ENCODE measurements around the gene ASCC1.
"Not testable (repeated sequence)": the region's sequence is repeated elsewhere in the genome, so short reads cannot be mapped to it uniquely, and the experiment has no call there.

Gene ASCC1

DNA sequence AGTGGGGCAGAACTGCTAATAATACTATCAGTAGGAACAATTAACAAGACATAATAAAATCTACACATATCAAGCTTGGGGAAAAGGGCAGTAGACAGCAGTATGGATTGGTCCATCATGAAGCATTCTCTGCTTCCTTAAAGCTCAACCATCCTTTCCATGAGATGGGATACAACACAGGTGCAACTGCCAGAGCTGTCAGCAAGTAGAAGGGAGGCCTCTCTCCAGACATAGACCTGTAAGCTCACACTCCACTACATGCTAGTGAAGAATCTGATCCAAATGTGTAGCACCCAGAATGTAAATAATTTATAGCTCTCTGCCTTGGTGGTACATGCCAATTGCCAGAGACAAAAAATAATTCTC is 41.8 kb downstream of the ASCC1 start:
- Mint-ChIP-seq H3K27me3 (no peaks in the 10 kb centered on the region), H3K4me1 (peaks cover 6% of the 10 kb centered on the region), H3K9me3 (no peaks in the 10 kb centered on the region), H3K4me3 (no peak overlapping the region), H3K27ac (no peak overlapping the region)
- DNase-seq = no peak
- no peak for ATAC-seq

DNA sequence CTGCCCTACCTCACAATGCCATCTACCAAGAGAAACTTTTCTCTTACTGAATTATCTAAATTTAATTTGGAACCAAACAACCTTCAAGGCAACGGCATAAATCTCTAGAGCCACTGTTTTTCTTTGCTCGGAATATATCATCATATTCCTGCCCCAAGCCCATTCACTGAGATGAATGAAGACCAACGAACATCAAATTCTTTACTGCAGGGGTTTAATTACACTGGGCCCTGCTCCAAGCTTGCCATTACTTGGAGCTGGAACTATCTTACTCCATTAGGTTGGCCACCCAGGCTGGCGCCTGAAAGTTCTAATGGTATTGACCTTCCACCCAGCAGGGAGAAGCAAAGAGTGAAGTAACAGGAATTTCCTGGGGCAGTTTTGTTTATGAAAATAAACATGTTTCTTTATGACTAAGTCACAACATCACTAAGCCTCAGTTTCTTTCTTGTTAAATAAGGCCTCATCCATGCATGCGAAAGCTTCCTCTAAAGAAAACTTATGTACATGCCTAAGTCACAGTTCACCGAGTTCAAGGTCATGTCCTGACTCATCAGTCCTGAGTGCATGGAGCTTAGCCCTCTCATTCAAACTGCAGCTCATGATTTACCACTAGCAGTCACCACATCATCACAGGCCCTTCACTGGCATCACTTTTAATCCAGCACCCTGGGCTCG is 42.3 kb downstream of the ASCC1 start:
- no peak overlapping the region for H3K27ac Mint-ChIP-seq
- no peaks in the 10 kb centered on the region for H3K27me3 Mint-ChIP-seq
- H3K4me3 Mint-ChIP-seq = no peak overlapping the region
- DNase-seq (no peak), ATAC-seq (peak; percentile 58)
- no peaks in the 10 kb centered on the region for H3K9me3 Mint-ChIP-seq
- H3K4me1 Mint-ChIP-seq = peaks cover 6% of the 10 kb centered on the region

DNA sequence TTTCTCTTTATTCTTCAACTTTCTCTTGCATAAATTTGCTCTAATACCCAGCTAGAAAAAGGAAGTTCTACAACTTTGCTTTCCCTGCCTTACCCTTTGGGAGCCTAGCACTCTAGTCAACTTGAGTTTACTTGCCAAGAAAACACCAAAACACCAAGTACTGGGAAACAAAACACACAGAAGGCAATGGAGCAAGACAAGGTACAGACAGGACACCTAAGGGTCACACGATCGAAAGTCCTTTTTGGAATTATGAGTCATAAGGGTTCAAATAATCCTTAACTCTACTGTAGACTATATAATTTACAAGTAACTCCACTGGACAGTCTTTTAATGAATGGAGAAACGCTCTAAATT is 42.8 kb downstream of the ASCC1 start:
- Mint-ChIP-seq H3K4me1 (peaks cover 6% of the 10 kb centered on the region), H3K9me3 (no peaks in the 10 kb centered on the region), H3K27ac (no peak overlapping the region), H3K4me3 (no peak overlapping the region), H3K27me3 (no peaks in the 10 kb centered on the region)
- DNase-seq = no peak
- no peak for ATAC-seq

DNA sequence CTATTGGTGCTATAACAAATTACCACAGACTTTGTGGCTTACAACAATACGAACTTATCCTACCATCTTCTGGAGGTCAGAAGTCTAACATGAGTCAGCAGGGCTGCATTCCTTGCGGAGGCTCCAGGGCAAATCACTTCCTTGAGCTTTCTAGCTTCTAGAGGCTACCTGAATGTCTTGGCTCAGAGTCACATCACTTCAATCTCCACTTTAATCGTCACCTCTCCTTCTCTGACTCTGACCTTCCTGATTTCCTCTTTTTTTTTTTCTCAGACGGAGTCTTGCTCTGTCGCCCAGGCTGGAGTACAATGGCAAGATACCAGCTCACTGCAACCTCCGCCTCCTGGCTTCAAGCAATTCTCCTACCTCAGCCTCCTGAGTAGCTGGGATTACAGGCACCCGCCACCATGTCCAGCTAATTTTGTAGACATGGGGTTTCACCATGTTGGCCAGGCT is 44.9 kb downstream of the ASCC1 start:
- H3K4me3 Mint-ChIP-seq = no peak overlapping the region
- no peak overlapping the region for H3K27ac Mint-ChIP-seq

DNA sequence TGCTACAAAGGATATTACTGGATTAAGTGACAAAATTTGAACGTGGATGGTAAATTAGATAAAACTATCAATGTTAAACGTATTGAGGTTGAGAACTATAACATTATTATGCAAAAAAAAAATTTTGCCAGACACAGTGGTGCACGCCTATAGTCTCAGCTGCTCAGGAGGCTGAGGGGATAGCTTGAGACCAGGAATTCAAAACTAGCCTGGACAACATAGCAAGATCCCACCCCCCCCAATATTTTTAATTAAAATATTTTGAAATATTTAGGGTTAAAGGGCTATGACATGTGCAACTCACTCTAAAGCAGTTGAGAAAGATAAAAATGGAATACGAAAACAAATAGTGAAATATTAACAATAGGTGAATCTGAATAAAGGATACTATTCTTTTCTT is 45.3 kb downstream of the ASCC1 start:
- Mint-ChIP-seq H3K27ac (no peak overlapping the region), H3K4me3 (no peak overlapping the region), H3K27me3 (no peaks in the 10 kb centered on the region), H3K9me3 (no peaks in the 10 kb centered on the region), H3K4me1 (peaks cover 13% of the 10 kb centered on the region)
- DNase-seq (no peak), ATAC-seq (no peak)

More for the DNA sequence above, 44.9 kb downstream of the ASCC1 start:
- H3K27me3 Mint-ChIP-seq = no peaks in the 10 kb centered on the region
- no peak for ATAC-seq
- no peaks in the 10 kb centered on the region for H3K9me3 Mint-ChIP-seq
- DNase-seq = no peak
- peaks cover 11% of the 10 kb centered on the region for H3K4me1 Mint-ChIP-seq

DNA sequence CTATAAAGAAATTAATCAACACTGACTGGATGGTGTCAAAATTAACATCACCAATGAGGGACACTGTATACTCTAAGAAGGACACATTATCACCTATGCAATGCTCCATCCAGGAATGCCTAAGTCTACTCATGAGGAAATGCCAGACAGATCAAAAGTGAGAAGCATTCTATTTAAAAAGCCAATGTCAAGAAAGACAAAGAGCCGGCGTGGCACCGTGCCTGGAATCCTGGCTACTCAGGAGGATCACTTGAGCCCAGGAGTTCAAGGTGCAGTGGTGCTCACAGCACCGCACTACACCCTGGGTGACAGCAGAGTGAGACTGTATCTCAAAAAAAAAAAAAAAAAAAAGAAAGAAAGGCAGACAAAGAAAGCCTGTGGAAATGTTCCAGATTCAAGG is 45.8 kb downstream of the ASCC1 start:
- ATAC-seq (no peak), DNase-seq (no peak)
- no peak overlapping the region for H3K4me3 Mint-ChIP-seq
- no peaks in the 10 kb centered on the region for H3K9me3 Mint-ChIP-seq
- no peaks in the 10 kb centered on the region for H3K27me3 Mint-ChIP-seq
- H3K27ac Mint-ChIP-seq = no peak overlapping the region
- H3K4me1 Mint-ChIP-seq = peaks cover 18% of the 10 kb centered on the region

DNA sequence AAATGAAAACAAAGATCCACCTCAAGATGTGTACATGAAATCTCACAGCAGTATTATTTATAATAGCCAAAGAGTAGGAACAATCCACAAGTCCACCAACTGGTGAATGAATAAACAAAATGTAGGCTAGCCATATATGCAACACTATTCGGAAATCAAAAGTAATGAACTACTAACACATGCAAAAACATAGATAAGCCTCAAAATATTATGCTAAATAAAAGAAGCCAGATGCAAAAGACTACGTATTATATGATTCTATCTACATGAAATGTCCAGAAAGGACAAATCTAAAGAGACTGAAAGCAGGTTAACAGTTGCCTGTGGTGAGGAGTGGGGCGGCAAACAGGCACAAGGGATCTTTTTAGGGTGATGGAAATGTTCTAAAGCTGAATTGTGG is 49.0 kb downstream of the ASCC1 start:
- H3K27me3 Mint-ChIP-seq = no peaks in the 10 kb centered on the region
- H3K4me1 Mint-ChIP-seq = peaks cover 42% of the 10 kb centered on the region
- H3K27ac Mint-ChIP-seq = peak overlapping the region; percentile 61 to 78
- DNase-seq (no peak), ATAC-seq (no peak)
- H3K9me3 Mint-ChIP-seq = peaks cover 0 to 4% of the 10 kb centered on the region in 2 donors
- H3K4me3 Mint-ChIP-seq = no peak overlapping the region

DNA sequence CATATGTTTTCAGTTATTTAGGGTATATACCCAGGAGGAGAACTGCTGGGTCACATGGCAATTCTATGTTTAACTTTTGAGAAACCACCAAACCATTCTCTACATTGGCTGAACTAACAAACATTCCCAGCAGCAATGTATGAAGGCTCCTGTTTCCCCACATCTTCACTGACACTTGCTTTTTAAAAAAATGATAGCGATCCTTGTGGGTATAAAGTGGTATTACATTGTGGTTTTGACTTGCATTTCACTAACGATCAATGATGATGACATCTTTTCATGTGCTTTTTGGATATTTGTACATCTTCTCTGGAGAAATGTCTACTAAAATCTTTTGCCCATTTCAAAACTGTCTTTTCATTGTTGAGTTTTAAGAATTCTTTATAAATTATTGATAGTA is 51.5 kb downstream of the ASCC1 start:
- peaks cover 42% of the 10 kb centered on the region for H3K4me1 Mint-ChIP-seq
- DNase-seq = no peak
- peak overlapping the region in 1 of 2 donors; percentile 32 for H3K4me3 Mint-ChIP-seq
- ATAC-seq = peak; percentile 37
- peaks cover 0 to 4% of the 10 kb centered on the region in 2 donors for H3K9me3 Mint-ChIP-seq
- H3K27me3 Mint-ChIP-seq = no peaks in the 10 kb centered on the region
- H3K27ac Mint-ChIP-seq = no peak overlapping the region

DNA sequence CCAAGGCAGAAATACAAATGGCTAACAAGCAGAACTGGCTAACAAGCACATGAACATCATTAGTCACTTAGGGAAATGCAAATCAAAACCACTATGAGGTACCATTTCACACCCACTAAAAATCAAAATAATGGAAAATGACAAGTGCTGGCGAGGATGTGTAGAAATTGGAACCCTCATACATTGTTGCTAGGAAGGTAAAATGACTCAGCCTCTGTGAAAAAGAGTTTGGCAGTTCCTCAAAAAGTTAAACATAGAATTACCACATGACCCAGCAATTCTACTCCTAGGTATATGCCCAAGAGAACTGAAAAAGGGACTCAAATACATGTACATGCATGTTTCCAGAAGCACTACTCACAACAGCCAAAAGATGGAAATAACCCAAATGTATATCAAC is 53.1 kb downstream of the ASCC1 start:
- ATAC-seq = peak; percentile 99
- peaks cover 42% of the 10 kb centered on the region for H3K4me1 Mint-ChIP-seq
- peak overlapping the region; percentile 33 to 44 for H3K4me3 Mint-ChIP-seq
- H3K9me3 Mint-ChIP-seq = peaks cover 0 to 4% of the 10 kb centered on the region in 2 donors
- peak; percentile 23 to 36 for DNase-seq
- H3K27me3 Mint-ChIP-seq = no peaks in the 10 kb centered on the region
- H3K27ac Mint-ChIP-seq = peak overlapping the region in 1 of 2 donors; percentile 53

DNA sequence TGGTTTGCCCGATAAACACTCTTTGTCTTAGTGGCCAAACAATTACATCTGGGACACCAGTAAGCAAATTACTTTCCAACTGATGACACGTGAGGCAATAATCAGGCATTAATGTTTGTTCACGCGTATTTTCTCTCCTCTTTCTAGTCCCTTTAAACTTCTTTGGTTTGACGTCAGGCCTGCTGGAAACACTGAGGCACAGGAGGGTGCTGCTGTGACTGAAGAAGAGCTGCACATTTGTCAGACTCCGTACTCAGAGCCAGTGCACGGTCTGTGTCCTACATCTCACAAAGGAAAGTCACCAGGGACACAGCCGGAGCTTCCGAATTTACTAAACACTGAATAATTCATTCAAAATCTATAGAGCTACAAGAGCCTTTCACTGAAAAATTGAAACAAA is 57.9 kb downstream of the ASCC1 start:
- ATAC-seq (no peak), DNase-seq (no peak)
- H3K4me3 Mint-ChIP-seq = no peak overlapping the region
- H3K27ac Mint-ChIP-seq = peak overlapping the region in 1 of 2 donors; percentile 16
- no peaks in the 10 kb centered on the region for H3K27me3 Mint-ChIP-seq
- peaks cover 14% of the 10 kb centered on the region for H3K4me1 Mint-ChIP-seq
- H3K9me3 Mint-ChIP-seq = peaks cover 0 to 3% of the 10 kb centered on the region in 2 donors

DNA sequence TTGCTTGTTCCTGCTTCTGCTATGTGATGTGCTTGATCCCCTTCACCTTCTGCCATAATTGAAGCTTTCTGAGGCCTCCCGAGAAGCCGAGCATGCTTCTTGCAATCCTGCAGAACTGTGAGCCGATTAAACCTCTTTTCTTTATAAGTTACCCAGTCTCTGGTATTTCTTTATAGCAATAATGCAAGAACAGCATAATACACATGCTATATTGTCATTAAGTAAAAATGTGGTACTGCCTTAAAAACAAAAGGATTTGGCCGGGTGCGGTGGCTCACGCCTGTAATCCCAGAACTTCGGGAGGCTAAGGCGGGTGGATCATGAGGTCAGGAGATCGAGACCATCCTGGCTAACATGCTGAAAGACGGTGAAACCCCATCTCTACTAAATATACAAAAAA is 59.9 kb downstream of the ASCC1 start:
- DNase-seq (no peak), ATAC-seq (no peak)
- peaks cover under 1% of the 10 kb centered on the region for H3K4me1 Mint-ChIP-seq
- no peaks in the 10 kb centered on the region for H3K9me3 Mint-ChIP-seq
- no peak overlapping the region for H3K4me3 Mint-ChIP-seq
- peak overlapping the region; percentile 62 to 64 for H3K27ac Mint-ChIP-seq
- H3K27me3 Mint-ChIP-seq = no peaks in the 10 kb centered on the region

DNA sequence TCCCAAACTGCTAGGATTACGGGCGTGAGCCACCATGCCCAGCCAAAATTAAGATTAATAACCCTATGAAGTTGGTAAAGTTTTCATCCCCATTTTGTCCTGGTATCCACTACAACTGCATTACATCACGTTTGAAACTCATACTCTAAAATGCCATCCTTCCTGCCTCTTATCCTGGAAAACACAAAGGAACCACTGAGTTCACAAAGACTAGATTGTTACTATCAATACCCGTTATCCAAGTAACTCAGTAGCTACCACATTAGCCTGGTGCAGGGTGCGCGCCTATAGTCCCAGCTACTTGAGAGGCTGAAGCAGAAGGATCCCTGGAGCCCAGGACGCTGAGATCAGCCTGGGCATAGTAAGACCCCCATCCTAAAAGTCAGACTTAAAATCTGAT is 63.8 kb downstream of the ASCC1 start:
- Mint-ChIP-seq H3K27ac (no peak overlapping the region), H3K9me3 (no peaks in the 10 kb centered on the region), H3K27me3 (no peaks in the 10 kb centered on the region), H3K4me1 (peaks cover 21% of the 10 kb centered on the region), H3K4me3 (no peak overlapping the region)
- ATAC-seq (no peak), DNase-seq (no peak)

DNA sequence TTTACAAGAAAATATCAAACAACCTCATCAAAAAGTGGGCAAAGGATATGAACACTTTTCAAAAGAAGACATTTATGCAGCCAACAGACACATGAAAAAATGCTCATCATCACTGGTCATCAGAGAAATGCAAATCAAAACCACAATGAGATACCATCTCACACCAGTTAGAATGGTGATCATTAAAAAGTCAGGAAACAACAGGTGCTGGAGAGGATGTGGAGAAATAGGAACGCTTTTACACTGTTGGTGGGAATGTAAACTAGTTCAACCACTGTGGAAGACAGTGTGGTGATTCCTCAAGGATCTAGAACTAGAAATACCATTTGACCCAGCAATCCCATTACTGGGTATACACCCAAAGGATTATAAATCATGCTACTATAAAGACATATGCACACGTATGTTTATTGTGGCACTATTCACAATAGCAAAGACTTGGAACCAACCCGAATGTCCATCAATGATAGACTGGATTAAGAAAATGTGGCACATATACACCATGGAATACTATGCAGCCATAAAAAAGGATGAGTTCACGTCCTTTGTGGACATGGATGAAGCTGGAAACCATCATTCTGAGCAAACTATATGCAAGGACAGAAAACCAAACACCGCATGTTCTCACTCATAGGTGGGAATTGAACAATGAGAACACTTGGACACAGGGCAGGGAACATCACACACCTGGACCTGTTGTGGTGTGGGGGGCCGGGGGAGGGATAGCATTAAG is 65.2 kb downstream of the ASCC1 start:
- H3K9me3 Mint-ChIP-seq, H3K4me3 Mint-ChIP-seq, ATAC-seq, H3K27me3 Mint-ChIP-seq, H3K27ac Mint-ChIP-seq, DNase-seq: not testable (repeated sequence)
- peaks cover 27% of the 10 kb centered on the region for H3K4me1 Mint-ChIP-seq

DNA sequence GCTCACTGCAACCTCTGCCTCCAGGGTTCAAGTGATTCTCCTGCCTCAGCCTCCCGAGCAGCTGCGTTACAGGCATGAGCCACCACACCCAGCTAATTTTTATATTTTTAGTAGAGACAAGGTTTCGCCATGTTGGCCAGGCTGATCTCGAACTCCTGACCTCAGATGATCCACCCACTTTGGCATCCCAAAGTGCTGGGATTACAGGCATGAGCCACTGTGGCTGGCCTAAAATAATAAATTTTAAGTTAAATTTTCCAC is 68.8 kb downstream of the ASCC1 start:
- not testable (repeated sequence) for H3K9me3 Mint-ChIP-seq, H3K4me3 Mint-ChIP-seq, DNase-seq, H3K27ac Mint-ChIP-seq, ATAC-seq, H3K27me3 Mint-ChIP-seq
- H3K4me1 Mint-ChIP-seq = peaks cover 27% of the 10 kb centered on the region

DNA sequence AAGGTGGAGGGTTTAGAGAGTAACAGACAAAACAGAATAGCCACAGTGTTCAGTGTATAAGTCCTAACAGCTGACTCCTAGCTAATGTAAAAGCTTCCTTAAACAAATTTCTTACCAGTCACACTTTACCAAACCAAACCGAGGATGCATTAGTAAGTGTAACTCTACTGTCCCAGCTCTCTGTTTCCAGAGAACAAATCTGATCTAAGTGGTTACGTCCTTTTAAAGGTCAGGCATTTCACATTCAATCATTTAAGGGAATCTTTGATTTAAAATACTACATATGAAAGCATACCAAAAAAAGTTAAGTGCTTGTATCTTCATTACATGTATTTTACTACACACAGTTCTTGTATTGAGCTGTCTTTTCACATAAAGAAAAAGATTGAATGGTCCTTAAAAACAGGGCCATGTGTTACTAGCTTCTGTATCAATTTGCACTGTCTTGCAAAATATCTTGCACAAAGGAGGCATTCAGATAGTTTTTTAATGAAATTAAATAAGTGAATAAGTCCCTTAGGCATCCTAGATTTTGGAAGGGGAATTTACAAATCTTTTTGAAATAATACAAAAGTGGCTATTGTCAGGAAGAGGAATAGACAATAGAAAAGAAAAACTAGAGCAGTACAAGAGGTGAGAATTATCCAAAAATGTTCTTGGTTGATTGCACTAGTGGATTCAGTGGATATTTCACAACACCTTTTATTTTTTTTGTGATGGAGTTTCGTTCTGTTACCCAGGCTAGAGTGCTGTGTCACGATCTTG is 69.3 kb downstream of the ASCC1 start:
- Mint-ChIP-seq H3K27ac (peak overlapping the region in 1 of 2 donors; percentile 70), H3K27me3 (no peaks in the 10 kb centered on the region), H3K9me3 (no peaks in the 10 kb centered on the region), H3K4me3 (no peak overlapping the region), H3K4me1 (peaks cover 27% of the 10 kb centered on the region)
- DNase-seq (no peak), ATAC-seq (no peak)

DNA sequence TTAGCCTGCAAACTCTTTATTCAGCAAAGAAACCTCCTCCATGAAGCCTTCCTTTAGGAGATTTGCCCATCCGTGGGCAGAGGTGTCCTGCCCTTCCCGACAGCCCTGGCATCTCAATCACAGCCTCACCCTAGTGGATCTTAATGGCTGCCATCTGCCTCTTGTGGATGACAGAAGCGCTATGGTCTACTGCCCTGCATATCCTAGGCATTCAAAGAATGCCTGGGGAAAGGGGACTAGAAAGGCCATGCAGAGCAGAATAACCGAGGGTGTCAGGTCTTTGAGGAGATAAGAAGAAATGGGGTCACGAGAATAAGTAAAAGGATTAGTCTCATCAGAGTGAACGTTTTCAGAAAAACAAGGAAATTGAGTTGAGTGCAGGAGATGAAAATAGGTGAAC is 70.0 kb downstream of the ASCC1 start:
- Mint-ChIP-seq H3K4me1 (peaks cover 27% of the 10 kb centered on the region), H3K27ac (no peak overlapping the region), H3K9me3 (no peaks in the 10 kb centered on the region), H3K4me3 (no peak overlapping the region), H3K27me3 (no peaks in the 10 kb centered on the region)
- DNase-seq (no peak), ATAC-seq (no peak)
